ENCODE data around the gene ARPC5. TPM values are rescaled to one million over a fixed set of nuclear protein-coding genes. Genes with fewer than 3 reads are reported as not detected.

ARPC5 gene
- total RNA-seq, 1 donor from 2014 or later, result 163 TPM

DNA sequence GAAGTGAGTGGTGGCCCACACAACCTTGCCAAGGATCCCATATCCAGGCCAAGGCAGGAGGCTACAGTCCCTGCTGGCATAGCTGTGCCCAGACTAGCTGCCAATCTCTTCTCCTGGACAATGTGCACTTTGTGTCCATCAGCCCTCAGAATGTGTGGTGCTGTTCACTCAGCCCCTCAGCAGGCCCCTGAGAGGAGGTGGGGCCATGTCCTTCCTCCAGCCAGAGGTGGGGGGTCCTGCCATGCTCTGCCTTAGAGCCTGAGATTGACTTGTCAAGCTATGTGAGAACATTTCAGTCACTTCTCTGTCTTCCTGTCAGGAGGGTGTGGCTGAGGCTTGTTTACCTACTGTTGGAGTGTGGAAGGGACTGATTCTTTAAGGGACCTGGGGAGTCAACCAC, 46.8 kb downstream of the ARPC5 start:
- DNase-seq (ENCODE audit: low read depth), result no peak
- Histone ChIP-seq H3K4me3 (ENCODE audit: low read depth, low read length) (no peak overlapping the region), H3K36me3 (ENCODE audit: control insufficient read depth, insufficient read depth, low read length) (no peaks in the 10 kb centered on the region), H3K27me3 (ENCODE audit: control insufficient read depth, insufficient read depth, low read length) (no peaks in the 10 kb centered on the region)
- TF ChIP-seq, protein P1, sequence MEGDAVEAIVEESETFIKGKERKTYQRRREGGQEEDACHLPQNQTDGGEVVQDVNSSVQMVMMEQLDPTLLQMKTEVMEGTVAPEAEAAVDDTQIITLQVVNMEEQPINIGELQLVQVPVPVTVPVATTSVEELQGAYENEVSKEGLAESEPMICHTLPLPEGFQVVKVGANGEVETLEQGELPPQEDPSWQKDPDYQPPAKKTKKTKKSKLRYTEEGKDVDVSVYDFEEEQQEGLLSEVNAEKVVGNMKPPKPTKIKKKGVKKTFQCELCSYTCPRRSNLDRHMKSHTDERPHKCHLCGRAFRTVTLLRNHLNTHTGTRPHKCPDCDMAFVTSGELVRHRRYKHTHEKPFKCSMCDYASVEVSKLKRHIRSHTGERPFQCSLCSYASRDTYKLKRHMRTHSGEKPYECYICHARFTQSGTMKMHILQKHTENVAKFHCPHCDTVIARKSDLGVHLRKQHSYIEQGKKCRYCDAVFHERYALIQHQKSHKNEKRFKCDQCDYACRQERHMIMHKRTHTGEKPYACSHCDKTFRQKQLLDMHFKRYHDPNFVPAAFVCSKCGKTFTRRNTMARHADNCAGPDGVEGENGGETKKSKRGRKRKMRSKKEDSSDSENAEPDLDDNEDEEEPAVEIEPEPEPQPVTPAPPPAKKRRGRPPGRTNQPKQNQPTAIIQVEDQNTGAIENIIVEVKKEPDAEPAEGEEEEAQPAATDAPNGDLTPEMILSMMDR (IDR thresholded peaks at IDR 0.05; ENCODE audit: insufficient read depth, low read length, poor library complexity, severe bottlenecking), result no peak

DNA sequence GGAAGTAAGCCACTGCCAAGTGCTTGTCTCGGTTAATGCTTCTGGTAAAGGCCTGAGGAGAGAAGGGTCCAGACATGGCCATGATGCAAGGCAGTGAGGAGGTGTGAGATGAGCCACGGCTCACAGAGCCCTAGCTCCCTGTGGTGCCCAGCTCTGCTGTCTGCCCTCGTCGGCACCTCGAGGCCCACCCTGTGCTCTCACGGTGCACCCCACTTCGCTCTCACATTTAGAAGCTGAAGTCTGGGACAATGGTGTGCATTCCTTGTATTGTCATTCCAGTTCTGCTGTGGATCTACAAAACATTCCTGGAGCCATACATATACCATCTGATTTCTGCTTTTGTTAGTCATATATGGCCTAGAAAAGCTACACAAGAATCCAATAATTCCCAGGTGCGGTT, 48.7 kb downstream of the ARPC5 start:
- H3K4me3 ChIP-seq (ENCODE audit: low read depth, low read length), result no peak overlapping the region
- no peaks in the 10 kb centered on the region for H3K27me3 ChIP-seq (ENCODE audit: control insufficient read depth, insufficient read depth, low read length)
- DNase-seq (ENCODE audit: low read depth), result no peak
- TF ChIP-seq, protein P1 (IDR thresholded peaks at IDR 0.05; ENCODE audit: insufficient read depth, low read length, poor library complexity, severe bottlenecking), result no peak
- H3K36me3 ChIP-seq (ENCODE audit: control insufficient read depth, insufficient read depth, low read length), result no peaks in the 10 kb centered on the region

DNA sequence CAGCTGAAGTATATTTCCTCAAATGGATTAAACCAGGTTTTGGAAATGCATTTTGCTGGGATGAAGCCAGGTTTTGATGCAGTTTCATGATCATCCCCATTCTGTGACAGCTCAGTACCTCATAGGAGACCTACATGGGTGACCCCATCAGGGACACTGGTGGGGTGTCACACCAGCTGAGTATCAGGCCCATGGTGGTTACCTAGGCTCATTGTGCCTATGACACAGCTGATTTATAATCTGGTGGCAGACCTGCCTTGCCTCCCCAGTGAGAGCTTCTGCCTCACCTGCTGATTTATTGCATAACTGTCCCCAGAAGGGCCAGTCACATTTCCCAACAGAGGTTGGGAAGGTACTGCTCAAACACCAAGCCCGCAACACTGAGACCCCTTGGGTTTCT, 49.1 kb downstream of the ARPC5 start:
- no peaks in the 10 kb centered on the region for H3K27me3 ChIP-seq (ENCODE audit: control insufficient read depth, insufficient read depth, low read length)
- no peaks in the 10 kb centered on the region for H3K36me3 ChIP-seq (ENCODE audit: control insufficient read depth, insufficient read depth, low read length)
- no peak for DNase-seq (ENCODE audit: low read depth)
- no peak overlapping the region for H3K4me3 ChIP-seq (ENCODE audit: low read depth, low read length)
- TF ChIP-seq, protein P1 (IDR thresholded peaks at IDR 0.05; ENCODE audit: insufficient read depth, low read length, poor library complexity, severe bottlenecking), result no peak

DNA sequence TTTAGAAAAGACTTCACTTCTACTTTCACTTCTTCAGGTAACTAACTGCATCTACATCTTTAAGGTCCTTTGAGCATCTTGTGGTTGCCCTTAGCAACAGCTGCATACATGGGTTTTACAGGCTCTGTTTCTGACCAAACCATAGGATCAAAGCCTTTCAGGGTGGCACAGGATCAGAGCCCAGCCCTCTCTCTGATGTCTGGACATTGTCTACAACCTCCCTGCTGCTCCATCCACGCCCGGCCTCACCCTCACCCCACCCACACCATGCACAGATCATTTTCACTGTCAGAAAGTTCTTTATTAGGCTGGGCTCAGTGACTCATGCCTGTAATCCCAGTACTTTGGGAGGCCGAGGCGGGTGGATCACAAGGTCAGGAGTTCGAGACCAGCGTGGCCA, 50.5 kb downstream of the ARPC5 start:
- no peak for DNase-seq (ENCODE audit: low read depth)
- H3K36me3 ChIP-seq (ENCODE audit: control insufficient read depth, insufficient read depth, low read length), result no peaks in the 10 kb centered on the region
- no peaks in the 10 kb centered on the region for H3K27me3 ChIP-seq (ENCODE audit: control insufficient read depth, insufficient read depth, low read length)
- TF ChIP-seq, protein P1 (IDR thresholded peaks at IDR 0.05; ENCODE audit: insufficient read depth, low read length, poor library complexity, severe bottlenecking), result no peak
- H3K4me3 ChIP-seq (ENCODE audit: low read depth, low read length), result no peak overlapping the region

DNA sequence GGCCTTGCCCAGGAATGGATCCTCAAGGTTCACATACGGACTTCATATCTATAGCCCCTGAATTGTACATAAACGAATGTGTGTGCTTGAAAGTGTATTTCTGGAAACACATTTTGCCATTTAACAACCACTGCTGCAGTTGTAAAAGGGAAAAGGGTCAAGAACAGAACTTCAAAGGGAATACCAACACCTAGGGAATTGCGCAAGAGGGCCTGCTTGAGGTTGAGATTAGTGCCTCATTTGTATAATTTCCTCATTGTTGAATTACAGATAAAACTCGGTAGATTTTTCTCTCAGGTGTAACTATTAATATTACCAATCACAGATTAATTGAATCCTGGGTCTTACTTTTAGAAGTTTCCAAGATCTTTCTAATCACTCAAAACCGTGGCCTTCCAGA, 51.4 kb downstream of the ARPC5 start:
- H3K27me3 ChIP-seq (ENCODE audit: control insufficient read depth, insufficient read depth, low read length), result no peaks in the 10 kb centered on the region
- DNase-seq (ENCODE audit: low read depth), result no peak
- no peak overlapping the region for H3K4me3 ChIP-seq (ENCODE audit: low read depth, low read length)
- no peaks in the 10 kb centered on the region for H3K36me3 ChIP-seq (ENCODE audit: control insufficient read depth, insufficient read depth, low read length)
- TF ChIP-seq, protein P1 (IDR thresholded peaks at IDR 0.05; ENCODE audit: insufficient read depth, low read length, poor library complexity, severe bottlenecking), result no peak

DNA sequence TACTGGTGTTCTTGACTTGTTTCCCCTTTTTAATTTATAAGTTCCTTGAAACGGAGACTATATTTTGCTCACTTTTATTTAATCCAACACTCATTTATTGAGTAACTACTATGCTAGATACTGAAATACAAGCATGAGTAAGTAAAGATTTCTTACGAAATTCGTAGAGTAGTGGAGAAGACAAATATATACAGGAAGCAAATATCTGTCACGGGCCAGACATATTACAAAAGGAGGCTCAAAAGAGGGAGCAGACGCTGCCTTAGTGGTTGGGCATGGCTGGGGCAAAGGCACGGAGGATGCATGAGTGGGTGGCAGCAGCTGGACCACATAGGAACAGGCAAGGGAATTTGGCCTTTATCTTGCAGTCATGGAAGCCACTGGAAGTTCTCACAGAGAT, 52.1 kb downstream of the ARPC5 start:
- H3K27me3 ChIP-seq (ENCODE audit: control insufficient read depth, insufficient read depth, low read length), result no peaks in the 10 kb centered on the region
- no peaks in the 10 kb centered on the region for H3K36me3 ChIP-seq (ENCODE audit: control insufficient read depth, insufficient read depth, low read length)
- DNase-seq (ENCODE audit: low read depth), result no peak
- H3K4me3 ChIP-seq (ENCODE audit: low read depth, low read length), result no peak overlapping the region
- TF ChIP-seq, protein P1 (IDR thresholded peaks at IDR 0.05; ENCODE audit: insufficient read depth, low read length, poor library complexity, severe bottlenecking), result no peak

All from kidney epithelial cell (primary cell).